Measurements from ENCODE around the gene PEX11B.
A peak's percentile ranks its signal among the peaks of the same experiment; 100 is the strongest.

The PEX11B gene

GRCh38 chr1:145959333-145959732 lies 40.8 kb upstream of the PEX11B start:
- no peak for DNase-seq
- TF ChIP-seq POLR2A (IDR thresholded peaks at IDR 0.05; ENCODE audit: low read length) (no peak), GATA1 (IDR thresholded peaks at IDR 0.05; ENCODE audit: low read depth, low read length) (no peak)

- TF ChIP-seq GATA1 (IDR thresholded peaks at IDR 0.05; ENCODE audit: low read depth, low read length) (no peak), POLR2A (IDR thresholded peaks at IDR 0.05; ENCODE audit: low read length) (no peak)
- peak in 1 of 2 experiments; percentile 25 for DNase-seq
These were observed 40.2 kb upstream of the PEX11B start for GRCh38 chr1:145958734-145959133.

- TF ChIP-seq GATA1 (IDR thresholded peaks at IDR 0.05; ENCODE audit: low read depth, low read length), result no peak
- TF ChIP-seq POLR2A (IDR thresholded peaks at IDR 0.05; ENCODE audit: low read length), result peak; percentile 87
- peak; percentile 96 to 97 for DNase-seq
These were observed 39.2 kb upstream of the PEX11B start, which contains the start of gene LIX1L for GRCh38 chr1:145957443-145958319. Gene LIX1L, minus strand, starts transcription at chr1:145958017. Its CDS starts 90 bp downstream, at chr1:145957927.

GRCh38 chr1:145956781-145957442 lies 38.4 kb upstream of the PEX11B start:
- peak in 1 of 2 experiments; percentile 43 for DNase-seq
- TF ChIP-seq GATA1 (IDR thresholded peaks at IDR 0.05; ENCODE audit: low read depth, low read length) (no peak), POLR2A (IDR thresholded peaks at IDR 0.05; ENCODE audit: low read length) (no peak)

- TF ChIP-seq GATA1 (IDR thresholded peaks at IDR 0.05; ENCODE audit: low read depth, low read length), result no peak
- no peak for TF ChIP-seq POLR2A (IDR thresholded peaks at IDR 0.05; ENCODE audit: low read length)
- DNase-seq, result no peak
These were observed 37.8 kb upstream of the PEX11B start for GRCh38 chr1:145956361-145956760.

GRCh38 chr1:145955436-145955835 lies 36.9 kb upstream of the PEX11B start:
- no peak for DNase-seq
- TF ChIP-seq GATA1 (IDR thresholded peaks at IDR 0.05; ENCODE audit: low read depth, low read length) (no peak), POLR2A (IDR thresholded peaks at IDR 0.05; ENCODE audit: low read length) (no peak)

- no peak for TF ChIP-seq POLR2A (IDR thresholded peaks at IDR 0.05; ENCODE audit: low read length)
- TF ChIP-seq GATA1 (IDR thresholded peaks at IDR 0.05; ENCODE audit: low read depth, low read length), result no peak
- DNase-seq, result no peak
These were observed 35.3 kb upstream of the PEX11B start for GRCh38 chr1:145953861-145954260.

GRCh38 chr1:145952903-145953302 lies 34.4 kb upstream of the PEX11B start:
- no peak for DNase-seq
- no peak for TF ChIP-seq GATA1 (IDR thresholded peaks at IDR 0.05; ENCODE audit: low read depth, low read length)
- TF ChIP-seq POLR2A (IDR thresholded peaks at IDR 0.05; ENCODE audit: low read length), result no peak

- DNase-seq, result no peak
- TF ChIP-seq POLR2A (IDR thresholded peaks at IDR 0.05; ENCODE audit: low read length), result no peak
These were observed 33.0 kb upstream of the PEX11B start for GRCh38 chr1:145951526-145951925.

- TF ChIP-seq GATA1 (IDR thresholded peaks at IDR 0.05; ENCODE audit: low read depth, low read length) (no peak), POLR2A (IDR thresholded peaks at IDR 0.05; ENCODE audit: low read length) (no peak)
- DNase-seq, result no peak
These were observed 30.7 kb upstream of the PEX11B start for GRCh38 chr1:145949219-145949618.

- no peak for DNase-seq
- TF ChIP-seq POLR2A (IDR thresholded peaks at IDR 0.05; ENCODE audit: low read length) (no peak), GATA1 (IDR thresholded peaks at IDR 0.05; ENCODE audit: low read depth, low read length) (no peak)
These were observed 29.0 kb upstream of the PEX11B start for GRCh38 chr1:145947551-145947950.

GRCh38 chr1:145946477-145946986 lies 28.0 kb upstream of the PEX11B start:
- TF ChIP-seq POLR2A (IDR thresholded peaks at IDR 0.05; ENCODE audit: low read length), result no peak
- no peak for TF ChIP-seq GATA1 (IDR thresholded peaks at IDR 0.05; ENCODE audit: low read depth, low read length)
- DNase-seq, result no peak

GRCh38 chr1:145944532-145944931 lies 26.0 kb upstream of the PEX11B start:
- TF ChIP-seq GATA1 (IDR thresholded peaks at IDR 0.05; ENCODE audit: low read depth, low read length) (no peak), POLR2A (IDR thresholded peaks at IDR 0.05; ENCODE audit: low read length) (no peak)
- no peak for DNase-seq

GRCh38 chr1:145942871-145943270 lies 24.4 kb upstream of the PEX11B start:
- TF ChIP-seq POLR2A (IDR thresholded peaks at IDR 0.05; ENCODE audit: low read length) (no peak), GATA1 (IDR thresholded peaks at IDR 0.05; ENCODE audit: low read depth, low read length) (no peak)
- DNase-seq, result no peak
